RCC 7860 (cell line): ENCODE results near the gene KANK3.
"Not testable (repeated sequence)": the region's sequence is repeated elsewhere in the genome, so short reads cannot be mapped to it uniquely, and the experiment has no call there.

ENCODE experiments used
- DNase-seq: peaks from one replicate; pipeline ENCODE4 v3.0.0-alpha.2; 2015; ENCODE audit warnings: low spot score
- FAIRE-seq: peaks from 2 replicates; lab custom pipeline; 2012; peaks lifted over from hg19 to GRCh38; lab: Jason Lieb, UNC

The KANK3 gene

DNA sequence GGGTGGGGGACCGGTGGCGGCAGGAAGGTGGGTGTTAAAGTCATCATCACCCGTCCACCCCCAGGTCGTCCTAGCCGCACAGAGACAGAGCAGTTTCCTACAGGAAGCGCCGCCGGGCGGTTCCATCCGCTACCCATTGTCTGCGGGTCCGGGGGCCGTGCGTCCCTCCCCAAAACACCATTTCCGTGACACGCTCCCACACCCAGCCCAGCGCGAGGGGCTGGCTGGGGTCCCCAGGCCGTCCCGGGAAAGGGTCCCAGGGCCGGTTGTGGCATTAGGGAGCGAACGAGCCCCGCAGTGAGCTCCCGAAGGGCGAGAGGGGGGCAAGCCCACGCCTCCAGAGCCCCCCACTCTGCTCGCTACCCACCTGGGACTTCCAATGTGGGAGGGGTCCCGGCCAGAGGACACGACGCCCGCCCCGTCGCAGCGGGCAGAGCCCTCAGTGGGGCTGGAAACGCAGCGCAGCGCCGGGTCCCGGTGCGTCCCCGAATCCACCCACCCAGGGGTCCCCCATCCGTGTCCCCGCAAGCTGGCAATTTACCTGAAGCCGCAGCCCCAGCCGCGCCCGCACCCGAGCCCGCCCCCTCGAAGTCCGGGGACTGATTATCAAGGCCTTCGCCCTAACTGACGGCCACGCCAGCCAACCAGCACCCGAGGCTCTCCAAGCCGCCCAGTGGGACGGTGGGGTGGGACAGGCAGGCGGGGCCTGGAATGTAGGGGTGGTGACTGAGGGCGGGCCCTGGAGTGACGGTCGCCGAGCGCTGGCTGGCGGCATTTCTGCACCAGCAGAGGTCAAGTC is at the start of gene KANK3:
Gene KANK3, minus strand, starts transcription at position 579 of the 799 bp plus-strand sequence. CDS start 5,434 bp downstream, outside the sequence.
- FAIRE-seq (no peak), DNase-seq (peak; percentile 52)

DNA sequence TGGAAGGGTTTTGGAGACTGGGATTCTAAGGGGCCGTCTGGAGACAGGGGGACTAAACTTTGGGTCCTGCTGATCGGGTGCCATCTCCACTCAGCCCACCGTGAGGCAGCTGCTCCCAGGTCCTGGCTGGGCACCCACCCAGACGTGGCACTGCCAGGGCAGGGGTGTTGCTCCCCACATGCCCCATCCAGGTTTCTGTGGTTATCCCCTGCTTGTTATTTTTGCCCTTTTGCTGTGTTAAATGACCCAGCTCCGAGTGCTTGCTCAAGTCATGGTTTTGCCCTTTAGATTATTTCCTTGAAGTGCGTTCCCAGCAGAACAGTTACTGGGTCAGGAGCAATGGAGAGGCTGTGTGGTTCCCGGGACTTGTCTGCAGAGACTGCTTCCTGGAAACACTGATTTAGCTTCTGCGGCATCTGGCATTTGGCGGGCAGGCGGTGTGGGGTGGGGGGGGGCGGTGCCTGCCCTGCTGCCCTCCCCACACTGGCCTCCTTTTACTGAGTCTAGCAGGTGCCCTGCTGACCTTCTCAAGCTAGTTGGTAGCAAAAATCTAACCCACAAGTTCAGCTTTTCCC is 49.0 kb upstream of the KANK3 start:
- no peak for DNase-seq
- FAIRE-seq = no peak

DNA sequence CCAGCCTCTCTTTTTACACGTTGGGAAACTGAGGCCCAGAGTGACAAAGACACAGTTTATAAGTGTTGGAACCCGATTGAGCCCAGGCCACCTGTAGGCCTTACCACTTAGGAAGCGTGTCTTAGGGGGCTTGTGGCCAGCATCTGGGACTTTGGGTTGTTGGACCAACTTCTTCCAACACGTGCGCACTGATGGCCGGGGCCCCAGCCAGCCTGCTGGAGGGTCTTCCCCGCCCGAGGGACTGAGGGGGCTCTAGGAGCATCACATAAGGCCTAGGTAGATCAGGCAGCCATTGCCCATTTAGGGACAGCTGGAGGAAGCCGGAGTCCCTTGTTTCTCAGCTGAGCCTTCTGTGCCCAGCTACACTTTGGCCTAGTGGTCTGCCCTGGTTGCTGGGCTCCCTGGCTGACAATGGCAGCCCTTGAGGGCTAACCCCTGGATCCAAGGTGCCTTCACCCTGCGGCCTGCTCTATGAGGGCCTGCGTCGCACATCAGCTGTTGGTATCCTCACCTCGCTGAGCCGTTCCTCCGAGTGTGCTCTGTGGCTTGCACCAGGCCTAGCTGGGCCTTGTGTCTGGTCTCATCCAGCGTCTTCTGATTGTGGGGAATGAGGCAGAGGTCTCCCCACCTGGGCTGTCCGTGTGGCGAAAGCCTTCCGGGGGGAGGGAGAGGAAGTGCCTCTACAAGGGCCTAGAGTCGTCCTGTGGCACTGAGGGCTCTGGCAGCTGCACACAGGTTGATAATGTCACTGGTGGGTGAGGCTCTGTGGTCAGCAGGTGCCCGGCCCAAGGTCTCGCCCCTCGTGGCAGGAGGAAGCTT is 48.3 kb upstream of the KANK3 start:
- DNase-seq (no peak), FAIRE-seq (no peak)

DNA sequence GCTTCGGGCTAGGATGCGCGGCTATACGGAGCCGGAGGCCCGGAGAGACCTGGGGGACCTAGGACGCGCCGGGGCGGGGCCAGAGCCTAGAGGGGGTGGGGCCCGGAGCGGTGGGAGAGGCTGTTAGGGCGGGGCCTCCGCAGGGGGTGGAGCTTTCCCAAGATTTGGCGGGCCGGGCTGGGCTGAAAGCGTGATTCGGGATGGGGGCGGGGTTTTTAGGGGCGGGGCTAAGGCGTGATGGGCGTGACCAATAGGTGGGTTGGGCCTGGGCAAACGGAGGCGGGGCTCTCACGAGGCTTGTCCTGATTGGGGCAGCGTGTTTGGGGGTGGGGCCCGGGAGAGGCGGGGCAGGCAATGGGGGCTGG is 47.5 kb upstream of the KANK3 start:
- DNase-seq (peak; percentile 73), FAIRE-seq (no peak)

DNA sequence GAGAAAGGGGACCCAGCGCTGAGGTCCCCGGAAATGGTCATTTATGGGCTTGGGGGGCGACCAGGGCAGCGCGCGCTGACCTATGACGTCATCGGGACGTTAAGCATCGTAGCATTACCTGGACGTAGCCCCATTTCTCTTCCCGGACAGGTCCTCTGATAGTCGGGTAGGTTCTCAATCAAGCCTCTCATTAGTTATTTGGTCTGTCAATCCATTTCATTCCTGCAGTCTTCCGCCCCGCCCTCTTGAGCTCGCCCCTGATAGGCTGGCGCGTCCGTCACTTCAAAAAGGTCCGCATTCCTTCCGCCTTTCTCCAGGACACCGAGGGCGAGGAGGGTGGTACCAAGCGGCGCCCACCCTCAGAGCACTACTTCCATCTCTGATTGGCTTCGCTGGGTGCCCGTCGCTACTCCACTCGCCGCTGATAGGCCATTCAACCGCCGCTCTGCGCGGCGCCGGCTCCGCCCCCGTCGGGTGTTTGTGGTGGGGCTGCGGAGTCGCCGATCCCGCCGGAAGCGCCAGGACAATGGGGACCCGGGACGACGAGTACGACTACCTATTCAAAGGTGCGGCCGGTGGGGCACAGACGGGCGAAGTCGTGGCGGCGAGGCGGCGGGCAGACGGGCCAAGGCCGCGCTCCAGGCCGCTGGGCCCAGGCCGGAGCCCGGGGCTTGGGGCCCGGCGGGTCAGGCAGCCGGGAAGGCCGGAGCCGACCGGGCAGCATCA is 47.0 kb upstream of the KANK3 start, which contains the start of gene RAB11B:
Gene RAB11B, plus strand, starts transcription at position 470 of the 726 bp plus-strand sequence. Its CDS starts 57 bp downstream, at position 527.
- FAIRE-seq (peak; percentile 93), DNase-seq (peak; percentile 100)

DNA sequence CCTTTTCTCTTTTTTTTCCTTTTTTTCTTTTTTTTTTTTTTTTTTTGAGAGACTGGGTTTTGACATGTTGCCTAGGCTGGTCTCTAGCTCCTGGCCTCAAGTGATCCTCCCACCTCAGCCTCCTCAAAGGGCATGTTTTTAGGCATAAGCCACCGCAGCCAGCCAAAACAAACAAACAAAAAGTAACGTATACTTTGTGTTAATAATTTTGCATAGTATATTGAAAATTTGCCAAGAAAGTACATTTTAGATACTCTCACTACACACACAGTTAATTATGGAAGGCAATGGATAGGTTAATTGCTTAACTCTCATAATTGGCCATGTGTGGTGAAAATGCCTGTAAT is 45.5 kb upstream of the KANK3 start:
- no peak for DNase-seq
- FAIRE-seq = no peak

DNA sequence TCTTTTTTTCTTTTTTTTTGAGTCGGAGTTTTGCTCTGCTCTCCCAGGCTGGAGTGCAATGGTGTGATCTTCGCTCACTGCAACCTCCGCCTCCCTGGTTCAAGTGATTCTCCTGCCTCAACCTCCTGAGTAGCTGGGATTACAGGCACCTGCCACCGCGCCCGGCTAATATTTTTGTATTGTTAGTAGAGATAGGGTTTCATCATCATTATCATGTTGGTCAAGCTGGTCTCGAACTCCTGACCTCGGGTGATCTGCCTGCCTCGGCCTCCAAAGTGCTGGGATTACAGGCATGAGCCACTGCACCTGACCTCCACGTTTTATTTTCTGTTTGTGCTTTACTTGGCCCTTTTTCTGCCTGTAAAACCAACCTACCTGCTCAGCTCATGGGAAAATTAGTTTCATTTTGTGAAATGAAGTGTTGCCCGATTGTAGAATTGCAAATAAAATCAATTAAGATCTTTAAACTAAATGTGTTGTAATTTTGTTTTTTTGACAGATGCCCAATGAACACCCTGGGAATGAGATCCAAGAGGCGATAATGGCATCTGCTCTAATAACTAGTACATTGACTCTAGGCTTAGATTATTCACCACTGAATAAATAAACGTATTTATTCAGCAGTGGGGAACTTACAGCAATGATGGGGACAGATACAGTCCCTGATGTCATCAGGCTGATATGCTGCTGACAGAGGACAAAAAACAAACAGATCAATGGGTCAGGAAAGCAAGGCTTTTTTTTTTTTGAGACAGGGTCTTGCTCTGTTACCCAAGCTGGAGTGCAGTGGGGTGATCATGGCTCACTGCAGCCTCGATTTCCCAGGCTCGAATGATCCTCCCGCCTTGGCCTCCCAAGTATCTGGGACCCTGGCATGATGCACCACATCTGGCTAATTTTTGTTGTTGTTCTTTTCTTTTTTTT is 44.9 kb upstream of the KANK3 start:
- FAIRE-seq = no peak

DNA sequence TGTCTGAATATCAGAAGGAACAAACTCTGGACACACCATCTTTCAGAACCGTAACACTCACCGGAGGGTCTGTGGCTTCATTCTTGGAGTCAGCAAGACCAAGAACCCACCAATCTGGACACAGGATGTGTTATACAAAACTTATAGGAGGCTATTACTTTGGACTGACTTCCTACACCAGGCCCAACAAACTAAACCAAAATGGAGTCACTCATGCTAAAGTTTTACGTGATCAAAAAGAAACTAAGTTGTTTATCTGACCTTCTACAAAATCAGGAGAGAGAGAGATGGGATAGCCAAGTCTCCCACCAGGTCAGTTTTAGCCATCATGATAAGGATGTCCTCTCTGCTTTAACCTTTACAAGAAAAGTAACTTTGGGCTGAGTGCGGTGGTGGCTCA is 43.9 kb upstream of the KANK3 start:
- DNase-seq (no peak), FAIRE-seq (no peak)

More for the DNA sequence above, 44.9 kb upstream of the KANK3 start:
- no peak for DNase-seq

DNA sequence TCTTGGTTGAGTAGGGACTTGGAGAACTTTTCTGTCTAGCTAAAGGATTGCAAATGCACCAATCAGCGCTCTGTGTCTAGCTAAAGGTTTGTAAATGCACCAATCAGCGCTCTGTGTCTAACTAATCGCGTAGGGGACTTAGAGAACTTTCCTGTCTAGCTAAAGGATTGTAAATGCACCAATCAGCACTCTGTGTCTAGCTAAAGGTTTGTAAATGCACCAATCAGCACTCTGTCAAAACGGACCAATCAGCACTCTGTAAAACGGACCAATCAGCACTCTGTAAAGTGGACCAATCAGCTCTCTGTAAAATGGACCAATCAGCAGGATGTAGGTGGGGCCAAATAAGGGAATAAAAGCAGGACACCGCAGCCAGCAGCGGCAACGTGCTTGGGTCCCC is 43.4 kb upstream of the KANK3 start:
- not testable (repeated sequence) for FAIRE-seq, DNase-seq

DNA sequence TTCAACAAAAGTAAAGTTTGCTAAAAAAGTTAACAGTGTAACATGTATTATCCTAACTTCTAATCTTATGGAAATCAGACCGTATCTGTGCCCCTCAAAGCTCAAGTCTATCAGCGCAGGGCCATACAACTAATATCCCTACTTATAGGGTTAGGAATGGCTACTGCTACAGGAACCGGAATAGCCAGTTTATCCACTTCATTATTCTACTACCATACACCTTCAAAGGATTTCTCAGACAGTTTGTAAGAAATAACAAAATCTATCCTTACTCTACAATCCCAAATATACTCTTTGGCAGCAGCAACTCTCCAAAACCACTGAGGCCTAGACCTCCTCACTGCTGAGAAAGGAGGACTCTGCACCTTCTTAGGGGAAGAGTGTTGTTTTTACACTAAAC is 42.5 kb upstream of the KANK3 start:
- not testable (repeated sequence) for DNase-seq, FAIRE-seq

DNA sequence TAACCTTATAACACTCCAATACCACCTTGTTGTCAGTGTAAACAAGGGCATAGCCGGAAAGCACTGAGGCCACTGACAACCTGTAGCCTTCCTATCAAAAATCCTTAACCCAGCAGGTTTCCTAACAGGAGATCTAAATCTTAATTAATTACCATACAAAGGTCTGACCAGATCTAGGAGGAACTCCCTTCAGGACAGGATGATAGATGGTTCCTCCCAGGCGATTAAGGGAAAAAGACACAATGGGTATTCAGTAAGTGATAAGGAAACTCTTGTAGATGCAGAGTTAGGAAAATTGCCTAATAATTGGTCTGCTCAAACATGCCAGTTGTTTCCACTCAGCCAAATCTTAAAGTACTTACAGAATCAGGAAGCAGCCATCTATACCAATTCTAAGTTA is 42.0 kb upstream of the KANK3 start:
- not testable (repeated sequence) for FAIRE-seq

DNA sequence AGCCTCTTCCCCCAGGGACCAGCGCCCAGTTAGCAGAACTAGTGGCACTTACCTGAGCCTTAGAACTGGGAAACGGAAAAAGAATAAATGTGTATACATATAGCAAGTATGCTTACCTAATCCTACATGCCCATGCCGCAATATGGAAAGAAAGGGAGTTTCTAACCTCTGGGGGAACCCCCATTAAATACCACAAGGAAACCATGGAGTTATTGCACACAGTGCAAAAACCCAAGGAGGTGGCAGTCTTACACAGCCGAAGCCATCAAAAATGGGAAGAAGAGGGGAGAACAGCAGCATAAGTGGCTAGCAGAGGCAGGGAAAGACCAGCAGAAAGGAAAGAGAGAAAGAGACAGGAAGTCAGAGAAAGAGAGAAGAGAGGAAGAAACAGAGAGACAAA is 41.5 kb upstream of the KANK3 start:
- DNase-seq, FAIRE-seq: not testable (repeated sequence)

More for the DNA sequence above, 42.0 kb upstream of the KANK3 start:
- not testable (repeated sequence) for DNase-seq

DNA sequence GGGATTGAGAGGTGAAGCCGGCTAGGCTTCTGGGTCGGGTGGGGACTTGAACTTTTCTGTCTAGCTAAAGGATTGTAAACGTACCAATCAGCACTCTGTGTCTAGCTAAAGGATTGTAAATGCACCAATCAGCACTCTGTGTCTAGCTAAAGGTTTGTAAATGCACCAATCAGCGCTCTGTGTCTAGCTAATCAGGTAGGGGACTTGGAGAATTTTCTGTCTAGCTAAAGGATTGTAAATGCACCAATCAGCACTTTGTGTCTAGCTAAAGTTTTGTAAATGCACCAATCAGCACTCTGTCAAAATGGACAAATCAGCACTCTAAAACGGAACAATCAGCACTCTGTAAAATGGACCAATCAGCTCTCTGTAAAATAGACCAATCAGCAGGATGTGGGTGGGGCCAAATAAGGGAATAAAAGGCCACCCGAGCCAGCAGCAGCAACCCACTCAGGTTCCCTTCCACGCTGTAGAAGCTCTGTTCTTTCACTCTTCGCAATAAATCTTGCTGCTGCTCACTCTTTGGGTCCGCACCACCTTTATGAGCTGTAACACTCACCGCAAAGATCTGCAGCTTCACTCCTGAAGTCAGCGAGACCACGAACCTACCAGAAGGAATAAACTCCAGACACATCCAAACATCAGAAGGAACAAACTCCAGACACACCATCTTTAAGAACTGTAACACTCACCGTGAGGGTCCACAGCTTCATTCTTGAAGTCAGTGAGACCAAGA is 36.3 kb upstream of the KANK3 start:
- not testable (repeated sequence) for DNase-seq, FAIRE-seq

DNA sequence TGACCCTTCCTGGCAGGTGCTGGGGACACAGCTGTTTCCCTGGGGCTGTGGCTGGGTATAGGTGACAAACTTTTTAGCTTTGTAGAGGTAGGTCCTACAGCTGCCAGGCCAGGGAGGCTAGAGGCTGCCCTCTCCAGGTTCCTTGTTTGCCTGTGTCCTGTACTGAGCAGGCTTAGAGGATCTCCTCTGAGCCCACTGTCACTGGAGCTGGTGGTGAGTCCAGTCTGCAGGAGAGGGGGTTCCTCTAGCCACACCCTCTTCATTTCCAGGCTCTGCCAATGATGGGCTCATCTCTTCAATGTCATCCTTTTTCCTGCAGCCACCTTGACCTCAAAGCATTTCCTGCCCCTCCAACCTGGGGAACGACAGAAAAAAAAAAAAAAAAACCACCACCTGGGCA is 34.5 kb upstream of the KANK3 start:
- no peak for DNase-seq
- no peak for FAIRE-seq

DNA sequence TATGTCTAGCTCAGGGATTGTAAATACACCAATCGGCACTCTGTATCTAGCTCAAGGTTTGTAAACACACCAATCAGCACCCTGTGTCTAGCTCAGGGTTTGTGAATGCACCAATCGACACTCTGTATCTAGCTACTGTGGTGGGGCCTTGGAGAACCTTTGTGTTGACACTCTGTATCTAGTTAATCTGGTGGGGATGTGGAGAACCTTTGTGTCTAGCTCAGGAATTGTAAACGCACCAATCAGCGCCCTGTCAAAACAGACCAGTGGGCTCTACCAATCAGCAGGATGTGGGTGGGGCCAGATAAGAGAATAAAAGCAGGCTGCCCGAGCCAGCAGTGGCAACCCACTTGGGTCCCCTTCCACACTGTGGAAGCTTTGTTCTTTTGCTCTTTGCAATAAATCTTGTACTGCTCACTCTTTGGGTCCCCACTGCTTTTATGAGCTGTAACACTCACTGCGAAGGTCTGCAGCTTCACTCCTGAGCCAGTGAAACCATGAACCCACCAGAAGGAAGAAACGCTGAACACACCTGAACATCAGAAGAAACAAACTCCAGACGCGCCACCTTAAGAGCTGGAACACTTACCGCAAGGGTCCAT is 33.4 kb upstream of the KANK3 start:
- FAIRE-seq, DNase-seq: not testable (repeated sequence)

DNA sequence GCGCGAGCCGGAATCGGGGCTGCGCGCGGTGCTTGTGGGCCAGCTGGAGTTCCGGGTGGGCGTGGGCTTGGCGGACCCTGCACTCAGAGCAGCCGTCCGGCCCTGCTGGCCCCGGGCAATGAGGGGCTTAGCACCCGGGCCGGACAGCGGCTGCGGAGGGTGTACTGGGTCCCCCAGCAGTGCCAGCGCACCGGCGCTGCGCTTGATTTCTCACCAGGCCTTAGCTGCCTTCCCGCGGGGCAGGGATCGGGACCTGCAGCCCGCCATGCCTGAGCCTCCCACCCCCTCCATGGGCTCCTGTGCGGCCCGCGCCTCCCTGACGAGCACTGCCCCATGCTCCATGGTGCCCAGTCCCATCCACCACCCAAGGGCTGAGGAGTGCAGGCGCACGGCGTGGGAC is 32.7 kb upstream of the KANK3 start:
- not testable (repeated sequence) for FAIRE-seq, DNase-seq

DNA sequence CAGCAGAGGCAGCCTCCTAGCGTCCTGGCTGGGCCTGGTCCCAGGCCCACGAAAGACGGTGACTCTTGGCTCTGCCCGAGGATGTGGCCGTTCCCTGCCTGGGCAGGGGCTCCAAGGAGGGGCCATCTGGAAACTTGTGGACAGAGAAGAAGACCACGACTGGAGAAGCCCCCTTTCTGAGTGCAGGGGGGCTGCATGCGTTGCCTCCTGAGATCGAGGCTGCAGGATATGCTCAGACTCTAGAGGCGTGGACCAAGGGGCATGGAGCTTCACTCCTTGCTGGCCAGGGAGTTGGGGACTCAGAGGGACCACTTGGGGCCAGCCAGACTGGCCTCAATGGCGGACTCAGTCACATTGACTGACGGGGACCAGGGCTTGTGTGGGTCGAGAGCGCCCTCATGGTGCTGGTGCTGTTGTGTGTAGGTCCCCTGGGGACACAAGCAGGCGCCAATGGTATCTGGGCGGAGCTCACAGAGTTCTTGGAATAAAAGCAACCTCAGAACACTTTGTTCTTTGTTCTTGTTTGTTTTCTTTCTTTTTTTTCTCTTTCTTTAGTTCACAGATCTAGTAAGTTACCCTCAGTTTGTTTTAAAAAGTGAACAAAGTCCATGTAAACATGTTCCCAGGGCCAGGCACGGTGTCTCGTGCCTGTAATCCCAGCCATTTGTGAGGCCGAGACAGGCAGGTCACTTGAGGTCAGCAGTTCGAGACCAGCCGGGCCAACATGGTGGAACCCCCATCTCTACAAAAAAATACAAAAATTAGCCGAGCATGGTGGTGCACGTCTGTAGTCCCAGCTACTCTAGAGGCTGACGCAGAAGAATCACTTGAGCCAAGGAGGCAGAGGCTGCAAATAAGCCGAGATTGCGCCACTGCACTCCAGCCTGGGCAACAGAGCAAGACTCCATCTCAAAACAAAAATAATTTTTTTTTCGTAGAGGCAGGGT is 31.1 kb upstream of the KANK3 start:
- no peak for DNase-seq
- no peak for FAIRE-seq
